CD4-positive, alpha-beta T cell treated with Interleukin-2 at 100 ng/mL for 4 hours (primary cell): ENCODE measurements around the gene NR3C2.
A peak's percentile ranks its signal among the peaks of the same experiment; 100 is the strongest.
"Not testable (repeated sequence)": the region's sequence is repeated elsewhere in the genome, so short reads cannot be mapped to it uniquely, and the experiment has no call there.

Source experiments
- DNase-seq: peaks from one replicate; pipeline ENCODE4 v3.0.0-alpha.2; 2020; ENCODE audit warnings: low spot score

The NR3C2 gene

GRCh38 chr4:148369919-148370318 lies 72.3 kb downstream of the NR3C2 start:
- DNase-seq, result no peak

GRCh38 chr4:148367756-148368155 lies 74.5 kb downstream of the NR3C2 start:
- no peak for DNase-seq

- DNase-seq, result no peak
These were observed 76.0 kb downstream of the NR3C2 start for GRCh38 chr4:148366251-148366650.

- DNase-seq, result no peak
These were observed 77.7 kb downstream of the NR3C2 start for GRCh38 chr4:148364525-148364924.

GRCh38 chr4:148359769-148360168 lies 82.4 kb downstream of the NR3C2 start:
- no peak for DNase-seq

GRCh38 chr4:148355442-148356123 lies 86.6 kb downstream of the NR3C2 start:
- peak; percentile 4 for DNase-seq

- no peak for DNase-seq
These were observed 88.0 kb downstream of the NR3C2 start for GRCh38 chr4:148354186-148354585.

GRCh38 chr4:148353571-148353970 lies 88.6 kb downstream of the NR3C2 start:
- no peak for DNase-seq

- no peak for DNase-seq
These were observed 93.1 kb downstream of the NR3C2 start for GRCh38 chr4:148349153-148349552.

GRCh38 chr4:148346657-148347056 lies 95.6 kb downstream of the NR3C2 start:
- no peak for DNase-seq

GRCh38 chr4:148345509-148345908 lies 96.7 kb downstream of the NR3C2 start:
- no peak for DNase-seq

- DNase-seq, result no peak
These were observed 97.3 kb downstream of the NR3C2 start for GRCh38 chr4:148344941-148345340.

GRCh38 chr4:148344352-148344751 lies 97.9 kb downstream of the NR3C2 start:
- no peak for DNase-seq

- DNase-seq, result no peak
These were observed 100.0 kb downstream of the NR3C2 start for GRCh38 chr4:148341980-148342800.

- no peak for DNase-seq
These were observed 107.1 kb downstream of the NR3C2 start for GRCh38 chr4:148335133-148335532.

- DNase-seq, result no peak
These were observed 108.9 kb downstream of the NR3C2 start for GRCh38 chr4:148333265-148333664.

- DNase-seq, result no peak
These were observed 109.7 kb downstream of the NR3C2 start for GRCh38 chr4:148332486-148332885.

- no peak for DNase-seq
These were observed 111.5 kb downstream of the NR3C2 start for GRCh38 chr4:148330724-148331123.

GRCh38 chr4:148330161-148330560 lies 112.1 kb downstream of the NR3C2 start:
- DNase-seq, result no peak

GRCh38 chr4:148329751-148330150 lies 112.5 kb downstream of the NR3C2 start:
- DNase-seq, result no peak

GRCh38 chr4:148327683-148328082 lies 114.5 kb downstream of the NR3C2 start:
- no peak for DNase-seq

- DNase-seq, result not testable (repeated sequence)
These were observed 118.9 kb downstream of the NR3C2 start for GRCh38 chr4:148323316-148323715.

- no peak for DNase-seq
These were observed 127.2 kb downstream of the NR3C2 start for GRCh38 chr4:148315049-148315448.
